Thymus (tissue), 14 donors: Measurements from ENCODE around the gene FUT8. TPM values are rescaled to one million over a fixed set of nuclear protein-coding genes. Genes with fewer than 3 reads are reported as not detected.

Experiments used
- DNase-seq, 9 donors: peaks; one replicate each; pipeline ENCODE4 v3.0.0-alpha.2; 2013; ENCODE audit warnings: low spot score in 9 of 9, low read depth in 6 of 9, missing footprints in 1 of 9
- H3K27ac ChIP-seq, 2 donors: one replicate each; pipeline ENCODE4 v1.5.1; 2013; ENCODE audit warnings: control low read depth in 1 of 2, low read depth in 1 of 2, low read length in 1 of 2, mild to moderate bottlenecking in 1 of 2, moderate library complexity in 1 of 2
- H3K27me3 ChIP-seq, 2 donors: one replicate each; pipeline ENCODE4 v1.5.1; 2013; ENCODE audit warnings: low read length in 1 of 2; ENCODE audit not compliant: control insufficient read depth in 2 of 2, insufficient read depth in 1 of 2
- H3K36me3 ChIP-seq, 2 donors: one replicate each; pipeline ENCODE4 v1.5.1; 2013; ENCODE audit warnings: low read length in 1 of 2, mild to moderate bottlenecking in 1 of 2, moderate library complexity in 1 of 2; ENCODE audit not compliant: control insufficient read depth in 2 of 2, insufficient read depth in 2 of 2
- H3K4me1 ChIP-seq, 2 donors: one replicate each; pipeline ENCODE4 v1.5.1; 2013; ENCODE audit warnings: low read length in 2 of 2; ENCODE audit not compliant: control insufficient read depth in 2 of 2, insufficient read depth in 2 of 2
- H3K4me3 ChIP-seq, 2 donors: one replicate each; pipeline ENCODE4 v1.5.1; 2013; ENCODE audit warnings: low read length in 2 of 2, control low read depth in 1 of 2, mild to moderate bottlenecking in 1 of 2
- H3K9me3 ChIP-seq, 2 donors: one replicate each; pipeline ENCODE4 v1.5.1; 2013; ENCODE audit warnings: low read length in 1 of 2, mild to moderate bottlenecking in 1 of 2; ENCODE audit not compliant: control insufficient read depth in 2 of 2, insufficient read depth in 1 of 2
- WGBS: extraction: QIAGEN DNeasy Blood & Tissue Kit; methylation state at CpG from one replicate; pipeline ENCODE4 v1.1.7; 2013; 5-methylcytosine and 5-hydroxymethylcytosine counted together
- long read RNA-seq, 10 donors: transcript quantifications; one replicate each; lab custom pipeline, GENCODE V29; 2026
- polyA plus RNA-seq: library from polyadenylated mRNA; stranded (reverse); fragments of 200-250 nt; gene quantifications from one replicate; pipeline ENCODE4 v1.2.3, GENCODE V29; 2013
- total RNA-seq: library from RNA; stranded (reverse); fragments of 120-200 nt; gene quantifications from one replicate; pipeline ENCODE4 v1.2.4, GENCODE V29; 2013
- donor health status: healthy.

The FUT8 gene
- 35.2 TPM for total RNA-seq
- polyA plus RNA-seq = 15.0 TPM
- long read RNA-seq, donor 1 = 0 reads
- long read RNA-seq, donor 2 = 0 reads
- long read RNA-seq, donor 3, full-length matches to known transcripts = 1 of 1 reads
- long read RNA-seq, donor 3, partial matches to known transcripts = 0 of 1 reads
- long read RNA-seq, donor 3, other reads (novel, unspliced or antisense) = 0 of 1 reads
- long read RNA-seq, donor 4, full-length matches to known transcripts = 2 of 2 reads
- long read RNA-seq, donor 4, partial matches to known transcripts = 0 of 2 reads
- long read RNA-seq, donor 4, other reads (novel, unspliced or antisense) = 0 of 2 reads
- long read RNA-seq, donor 5, full-length matches to known transcripts = 1 of 1 reads
- long read RNA-seq, donor 5, partial matches to known transcripts = 0 of 1 reads
- long read RNA-seq, donor 5, other reads (novel, unspliced or antisense) = 0 of 1 reads
- long read RNA-seq, donor 6 = 0 reads
- long read RNA-seq, donor 7, full-length matches to known transcripts = 2 of 2 reads
- long read RNA-seq, donor 7, partial matches to known transcripts = 0 of 2 reads
- long read RNA-seq, donor 7, other reads (novel, unspliced or antisense) = 0 of 2 reads
- long read RNA-seq, donor 8 = 0 reads
- long read RNA-seq, donor 9, full-length matches to known transcripts = 2 of 2 reads
- long read RNA-seq, donor 9, partial matches to known transcripts = 0 of 2 reads
- long read RNA-seq, donor 9, other reads (novel, unspliced or antisense) = 0 of 2 reads
- long read RNA-seq, donor 10 = 0 reads

- DNase-seq = peak; percentile 88 to 97 (median 94)
- H3K27me3 ChIP-seq = no peaks in the 10 kb centered on the region
Measured at GRCh38 chr14:65412032-65412846, at the start of gene FUT8. TSS of gene FUT8 (plus strand) at chr14:65412730. CDS start at chr14:65561564, 148,834 bp downstream.

DNA sequence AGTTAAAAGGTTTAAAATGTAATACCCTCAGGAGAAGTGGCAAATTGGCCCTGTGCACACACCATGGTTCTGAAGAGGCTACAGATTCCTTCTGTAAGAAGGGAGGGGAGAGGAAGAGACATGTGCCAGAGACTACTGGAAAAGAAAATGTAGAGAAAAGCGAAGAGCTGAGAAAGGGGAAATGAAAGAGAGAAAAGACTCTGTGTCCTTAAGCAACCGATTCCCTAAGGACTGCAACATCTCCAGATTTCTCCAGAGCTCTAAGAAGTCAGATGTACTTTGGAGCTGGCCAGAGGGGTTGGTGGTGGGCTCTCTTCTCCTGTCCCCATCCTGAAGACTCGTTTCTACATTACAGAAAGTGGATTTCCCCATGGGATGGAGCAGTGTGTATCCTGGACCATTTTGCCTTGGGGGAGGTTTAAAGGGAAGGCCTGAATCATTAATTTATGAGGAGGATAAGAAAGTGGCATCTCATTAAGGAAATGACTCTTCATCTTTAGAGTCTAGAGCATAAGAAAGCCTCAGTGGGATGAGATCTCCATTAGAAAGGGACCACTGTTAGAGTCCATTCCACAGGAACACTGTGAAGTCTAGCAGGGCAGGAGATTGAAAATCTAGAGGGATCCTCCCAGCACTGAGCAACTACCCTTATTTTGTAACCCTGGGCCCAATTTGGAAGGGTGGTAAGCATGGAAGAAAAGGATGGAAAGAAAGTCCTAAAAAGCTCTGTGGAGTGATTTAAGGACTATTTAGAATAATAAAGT lies 45.5 kb upstream of the FUT8 start:
- no peaks in the 10 kb centered on the region for H3K4me1 ChIP-seq
- WGBS = 94% methylated on average over 3 of the region's 3 CpGs
- no peaks in the 10 kb centered on the region for H3K36me3 ChIP-seq
- DNase-seq = no peak
- no peak overlapping the region for H3K4me3 ChIP-seq
- no peaks in the 10 kb centered on the region for H3K9me3 ChIP-seq
- no peak overlapping the region for H3K27ac ChIP-seq
- H3K27me3 ChIP-seq = no peaks in the 10 kb centered on the region

More at GRCh38 chr14:65412032-65412846, at the start of gene FUT8:
- WGBS = under 1% methylated on average over 85 of the region's 85 CpGs
- peaks cover 9% of the 10 kb centered on the region in 2 donors for H3K4me1 ChIP-seq
- H3K4me3 ChIP-seq = peak within 1 kb of the TSS; percentile 91 to 92
- no peaks in the 10 kb centered on the region for H3K36me3 ChIP-seq
- H3K9me3 ChIP-seq = no peaks in the 10 kb centered on the region
- H3K27ac ChIP-seq = peak within 1 kb of the TSS; percentile 94

- WGBS = 93% methylated on average over 1 of the region's 1 CpG
- Histone ChIP-seq H3K9me3 (no peaks in the 10 kb centered on the region), H3K27ac (no peak overlapping the region), H3K36me3 (no peaks in the 10 kb centered on the region), H3K4me1 (no peaks in the 10 kb centered on the region), H3K4me3 (no peak overlapping the region), H3K27me3 (no peaks in the 10 kb centered on the region)
- DNase-seq = no peak
Measured at GRCh38 chr14:65369560-65369959, 43.0 kb upstream of the FUT8 start.

DNA sequence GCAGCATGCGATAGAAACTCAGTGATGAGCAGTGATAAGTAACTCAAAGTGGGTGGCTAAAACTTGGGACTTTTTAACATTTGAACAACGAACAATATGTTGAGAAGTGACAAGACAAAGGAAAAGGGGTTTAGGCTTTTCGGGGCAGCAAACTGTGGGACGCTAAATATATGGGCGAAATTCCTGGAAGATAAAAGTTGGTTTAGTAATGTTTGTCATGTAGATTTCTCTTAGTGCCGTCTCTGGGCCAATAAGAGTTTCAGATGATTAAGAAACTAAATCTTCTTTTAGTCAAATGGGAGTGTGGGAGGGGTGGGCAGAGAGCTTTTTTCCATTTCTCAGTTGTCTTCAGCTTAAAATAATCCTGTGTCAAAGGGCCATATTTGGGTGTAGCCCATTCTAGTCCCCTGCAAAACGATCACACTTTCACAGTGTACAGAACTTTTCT lies 41.7 kb upstream of the FUT8 start:
- H3K9me3 ChIP-seq = no peaks in the 10 kb centered on the region
- H3K4me1 ChIP-seq = no peaks in the 10 kb centered on the region
- no peaks in the 10 kb centered on the region for H3K36me3 ChIP-seq
- DNase-seq = no peak
- 95% methylated on average over 7 of the region's 7 CpGs for WGBS
- H3K27me3 ChIP-seq = no peaks in the 10 kb centered on the region
- no peak overlapping the region for H3K27ac ChIP-seq
- H3K4me3 ChIP-seq = no peak overlapping the region

GRCh38 chr14:65371784-65372183 lies 40.7 kb upstream of the FUT8 start:
- 96% methylated on average over 2 of the region's 2 CpGs for WGBS
- H3K36me3 ChIP-seq = no peaks in the 10 kb centered on the region
- no peaks in the 10 kb centered on the region for H3K4me1 ChIP-seq
- H3K27me3 ChIP-seq = no peaks in the 10 kb centered on the region
- DNase-seq = no peak
- no peaks in the 10 kb centered on the region for H3K9me3 ChIP-seq
- H3K4me3 ChIP-seq = no peak overlapping the region
- no peak overlapping the region for H3K27ac ChIP-seq

- 87% methylated on average over 15 of the region's 15 CpGs for WGBS
- no peak for DNase-seq
Measured at GRCh38 chr14:65373016-65373670, 39.4 kb upstream of the FUT8 start.

DNA sequence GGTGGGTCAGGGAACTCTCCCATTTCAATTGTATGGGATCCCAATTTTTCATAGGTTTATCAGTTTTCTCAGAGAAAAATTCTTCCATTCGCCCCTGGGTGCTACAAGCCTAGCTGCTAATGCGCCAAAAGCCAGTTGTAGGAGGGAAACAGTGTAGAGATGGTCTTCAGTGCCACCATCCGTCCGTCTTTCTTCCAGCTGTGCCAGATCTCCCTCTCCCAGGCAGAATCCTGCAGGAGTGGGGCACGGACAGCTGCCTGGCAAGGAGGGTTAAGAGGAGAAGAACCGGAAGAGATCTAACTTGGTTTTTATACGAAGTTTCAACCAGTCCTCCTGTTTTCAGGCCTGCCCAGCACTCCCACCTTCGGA lies 38.9 kb upstream of the FUT8 start:
- Histone ChIP-seq H3K4me1 (no peaks in the 10 kb centered on the region), H3K27ac (no peak overlapping the region), H3K9me3 (no peaks in the 10 kb centered on the region), H3K4me3 (no peak overlapping the region), H3K36me3 (no peaks in the 10 kb centered on the region), H3K27me3 (no peaks in the 10 kb centered on the region)
- 95% methylated on average over 8 of the region's 8 CpGs for WGBS
- no peak for DNase-seq

More at GRCh38 chr14:65373016-65373670, 39.4 kb upstream of the FUT8 start:
- Histone ChIP-seq H3K4me3 (no peak overlapping the region), H3K27me3 (no peaks in the 10 kb centered on the region), H3K27ac (no peak overlapping the region), H3K4me1 (no peaks in the 10 kb centered on the region), H3K36me3 (no peaks in the 10 kb centered on the region), H3K9me3 (no peaks in the 10 kb centered on the region)

- Histone ChIP-seq H3K4me3 (no peak overlapping the region), H3K9me3 (no peaks in the 10 kb centered on the region), H3K27me3 (no peaks in the 10 kb centered on the region), H3K27ac (no peak overlapping the region), H3K36me3 (no peaks in the 10 kb centered on the region), H3K4me1 (no peaks in the 10 kb centered on the region)
- WGBS = 95% methylated on average over 4 of the region's 4 CpGs
- no peak for DNase-seq
Measured at GRCh38 chr14:65377576-65377975, 35.0 kb upstream of the FUT8 start.
